Activated CD4-positive, alpha-beta T cell treated with anti-CD3 and anti-CD28 coated beads for 48 hours (primary cell): ENCODE measurements around the gene TRAPPC3.
"Not testable (repeated sequence)": the region's sequence is repeated elsewhere in the genome, so short reads cannot be mapped to it uniquely, and the experiment has no call there.

Experiments
- DNase-seq: peaks from one replicate; pipeline ENCODE4 v3.0.0-alpha.2; 2020

Gene TRAPPC3

DNA sequence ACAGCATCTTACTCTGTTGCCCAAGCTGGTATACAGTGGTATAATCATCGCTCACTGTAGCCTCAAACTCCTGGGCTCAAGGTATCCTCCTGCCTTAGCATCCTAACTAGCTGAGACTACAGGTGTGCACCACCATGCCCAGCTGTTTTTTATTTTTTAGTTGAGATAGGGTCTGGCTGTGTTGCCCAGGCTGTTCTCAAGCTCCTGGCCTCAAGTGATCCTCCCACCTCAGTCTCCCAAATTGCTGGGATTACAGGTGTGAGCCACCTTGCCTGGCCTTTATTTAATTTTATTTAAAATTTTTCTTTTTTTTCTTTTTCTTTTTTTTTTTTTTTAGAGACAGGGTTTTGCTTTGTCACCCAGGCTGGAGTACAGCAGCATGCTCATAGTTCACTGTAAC is 15.9 kb upstream of the TRAPPC3 start:
- no peak for DNase-seq

DNA sequence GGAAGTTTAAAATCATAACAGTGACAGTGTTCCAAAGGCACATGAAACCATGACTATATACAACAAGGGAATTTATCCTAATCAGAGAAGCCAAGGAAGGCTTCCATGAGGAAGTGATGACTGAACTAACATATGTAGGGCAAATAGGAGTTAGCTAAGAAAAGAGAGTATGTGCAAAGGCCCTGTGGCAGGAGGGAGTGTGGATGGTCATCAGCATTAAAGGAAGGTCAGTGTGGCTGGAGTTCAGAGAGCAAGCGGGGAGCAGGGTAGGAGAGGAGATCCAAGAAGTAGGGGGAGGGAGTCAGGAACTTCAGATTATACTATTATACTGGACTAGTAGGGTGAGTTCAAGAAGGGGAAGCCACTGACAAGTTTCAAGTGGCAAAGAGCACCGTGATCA is 15.1 kb upstream of the TRAPPC3 start:
- DNase-seq = no peak

DNA sequence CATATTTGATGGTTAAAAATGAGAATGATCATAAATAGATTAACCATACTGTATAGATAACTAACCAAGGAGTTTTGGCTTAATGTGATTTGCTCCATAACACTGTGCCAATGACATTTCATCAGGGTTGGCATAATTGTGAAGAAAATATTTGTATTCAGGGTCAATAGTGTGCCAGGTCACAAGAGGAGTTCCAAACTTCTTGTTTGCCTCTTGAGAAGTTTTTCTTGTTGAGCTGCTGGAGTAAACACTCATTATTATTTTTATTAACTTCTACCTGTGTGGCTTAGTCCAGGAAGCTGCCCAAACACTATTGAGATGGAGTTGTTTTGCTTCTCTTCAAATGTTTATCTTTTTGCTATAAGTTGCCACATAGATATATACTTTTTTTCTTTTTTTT is 14.1 kb upstream of the TRAPPC3 start:
- DNase-seq = no peak

DNA sequence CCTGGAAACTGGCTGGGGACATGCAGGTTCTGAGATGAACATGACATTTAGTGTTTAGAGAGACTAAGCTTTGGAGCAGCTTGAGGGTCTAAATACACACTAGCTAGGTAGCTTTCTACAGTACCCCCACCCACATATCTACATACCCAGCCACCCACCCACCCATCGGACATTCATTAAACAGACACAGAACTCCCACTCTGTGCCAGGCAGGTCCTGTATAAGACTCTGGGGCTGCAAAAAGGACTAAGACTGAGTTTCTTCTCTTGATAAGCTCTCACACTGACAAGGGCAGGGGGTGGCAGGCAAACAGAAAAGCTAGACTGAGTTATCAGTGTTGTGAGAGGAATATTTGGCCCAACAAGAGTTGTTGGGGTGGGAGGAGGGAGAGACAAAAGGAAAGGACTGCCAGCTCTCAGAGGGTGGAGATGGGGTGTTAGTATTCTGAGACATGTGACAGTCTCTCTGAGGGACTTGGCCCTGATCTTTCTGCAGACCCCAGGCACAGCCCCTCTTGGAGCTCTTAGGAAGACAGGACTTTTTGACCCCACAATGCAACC is 13.5 kb upstream of the TRAPPC3 start:
- no peak for DNase-seq

DNA sequence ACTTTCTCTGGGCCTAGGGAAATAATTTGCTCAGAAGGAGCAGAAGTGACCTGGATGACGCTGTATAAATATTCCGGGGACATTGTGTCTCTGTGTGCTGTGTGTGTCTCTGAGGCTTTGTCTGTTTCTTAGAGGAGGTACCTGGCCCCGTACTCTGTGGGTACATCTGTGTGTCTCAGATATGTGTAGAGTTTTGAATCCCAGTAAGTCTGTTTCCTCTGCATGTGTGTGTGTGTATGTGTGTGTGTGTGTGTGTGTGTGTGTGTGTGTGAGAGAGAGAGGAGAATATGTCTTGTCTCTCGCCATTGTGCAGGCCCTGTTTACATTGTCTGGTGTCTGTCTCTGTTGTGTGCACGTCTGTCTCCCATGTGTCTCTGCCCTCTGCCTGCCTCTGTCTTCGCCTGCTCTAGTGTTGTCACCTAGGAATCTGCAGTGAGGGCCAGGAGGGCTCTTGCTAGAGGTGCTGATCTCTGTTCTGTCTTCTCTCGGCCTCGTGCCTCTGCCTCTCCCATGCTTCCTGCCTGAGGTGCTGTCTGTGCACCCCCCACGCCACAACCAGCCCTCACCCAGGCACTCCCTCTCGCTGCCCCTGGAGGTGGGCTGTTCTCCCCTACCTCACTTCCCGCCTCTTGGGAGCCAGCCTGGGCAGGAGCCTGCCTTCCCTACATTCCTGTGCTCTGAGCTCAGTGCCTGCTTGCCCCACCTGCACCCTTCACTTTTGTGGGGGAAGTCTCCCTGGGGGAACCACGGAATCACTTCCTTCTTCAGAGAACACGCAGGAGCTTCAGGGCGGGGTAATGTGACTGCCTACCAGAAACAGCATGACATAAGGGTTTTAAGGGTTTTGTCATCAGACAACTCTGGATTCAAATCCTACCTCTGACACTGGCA is 12.6 kb upstream of the TRAPPC3 start:
- DNase-seq = peak; percentile 56

DNA sequence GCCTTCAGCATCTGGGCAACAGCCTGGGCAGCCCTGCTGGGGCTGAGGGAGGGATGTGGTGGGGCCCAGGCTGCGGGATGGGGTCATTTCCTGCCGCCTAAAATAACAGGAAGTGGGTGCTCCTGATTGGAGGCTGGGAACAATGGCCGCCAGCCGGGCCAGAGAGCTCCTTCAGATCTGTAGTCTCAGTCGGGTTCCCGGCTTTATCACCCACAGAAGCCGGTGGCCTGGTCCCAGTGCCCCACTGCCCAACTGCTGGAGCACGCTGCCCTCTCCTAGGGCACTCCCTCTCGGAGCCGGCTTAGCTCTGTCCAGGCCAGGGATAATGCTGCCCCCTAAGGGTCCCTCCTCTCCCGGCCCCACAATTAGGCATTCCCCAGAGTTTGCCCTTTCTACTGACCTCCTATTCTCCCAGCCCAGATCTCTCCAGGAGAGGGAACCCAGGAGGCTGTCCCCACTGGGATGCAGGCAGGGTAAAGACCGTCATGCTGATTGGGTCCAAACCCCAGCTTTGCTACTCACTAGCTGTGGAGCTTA is 11.7 kb upstream of the TRAPPC3 start:
- peak; percentile 86 for DNase-seq

DNA sequence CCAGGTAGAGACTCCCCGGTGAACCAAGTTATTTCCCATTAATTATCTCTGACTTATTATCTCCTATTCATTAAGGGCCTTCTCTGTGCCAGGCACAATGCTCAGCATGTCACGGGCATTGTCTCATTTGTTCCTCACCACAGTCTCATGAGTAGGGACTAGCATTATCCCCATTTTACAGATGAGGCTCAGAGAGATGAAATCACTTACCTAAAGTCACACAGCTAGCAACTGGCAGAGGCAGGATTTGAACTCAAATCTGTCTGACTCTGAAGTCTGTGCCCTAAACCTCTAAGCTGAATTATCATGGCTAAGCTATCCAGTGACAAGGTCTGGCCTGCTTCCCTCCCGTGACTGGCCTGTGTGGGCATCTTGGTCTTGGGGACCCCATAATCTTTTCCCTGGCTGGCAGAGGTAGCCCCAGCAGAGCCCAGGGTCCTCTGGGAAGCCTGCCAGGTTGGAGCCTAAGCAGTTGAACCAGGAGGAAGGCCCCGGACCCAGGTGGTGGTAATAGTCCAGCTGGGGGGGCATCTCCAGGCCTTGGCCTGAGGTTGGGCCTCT is 11.2 kb upstream of the TRAPPC3 start:
- DNase-seq = no peak

DNA sequence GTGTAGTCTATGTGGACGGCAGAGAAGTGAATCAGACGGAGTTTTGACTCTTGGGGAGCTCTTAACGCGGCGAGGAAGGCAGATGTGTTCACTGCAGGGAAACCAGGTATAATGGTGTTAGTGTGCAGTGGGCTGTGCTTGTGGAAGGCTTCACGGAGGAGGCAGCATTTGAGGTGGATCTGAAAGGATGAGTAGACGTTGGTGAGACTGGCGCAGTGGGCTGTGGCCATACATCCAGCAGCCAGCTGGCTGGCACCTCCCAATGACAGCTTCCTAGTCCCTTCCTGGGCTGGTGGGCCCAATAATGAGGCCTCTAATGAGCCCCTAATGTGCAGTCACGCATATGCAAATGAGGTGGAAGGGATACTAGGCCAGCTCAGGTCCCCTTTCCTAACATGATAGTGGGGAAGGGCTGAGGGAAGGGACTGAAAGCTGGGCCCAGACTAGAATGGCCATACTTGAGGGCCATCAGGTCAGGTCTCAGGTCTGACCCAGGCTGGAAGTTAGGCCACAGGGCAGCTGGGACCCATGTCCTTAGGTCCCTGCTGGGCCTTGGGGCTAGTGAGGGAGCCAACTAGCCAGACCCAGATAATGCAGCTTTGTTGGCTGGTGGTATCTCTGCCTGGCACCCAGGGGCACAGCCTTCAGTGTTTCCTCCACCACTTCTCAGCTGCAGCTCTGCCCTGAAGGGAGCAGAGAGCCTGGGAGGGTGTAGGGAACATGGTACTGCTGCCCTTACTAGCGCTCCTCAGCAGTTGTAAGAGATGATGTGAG is 10.5 kb upstream of the TRAPPC3 start:
- DNase-seq = peak; percentile 30

DNA sequence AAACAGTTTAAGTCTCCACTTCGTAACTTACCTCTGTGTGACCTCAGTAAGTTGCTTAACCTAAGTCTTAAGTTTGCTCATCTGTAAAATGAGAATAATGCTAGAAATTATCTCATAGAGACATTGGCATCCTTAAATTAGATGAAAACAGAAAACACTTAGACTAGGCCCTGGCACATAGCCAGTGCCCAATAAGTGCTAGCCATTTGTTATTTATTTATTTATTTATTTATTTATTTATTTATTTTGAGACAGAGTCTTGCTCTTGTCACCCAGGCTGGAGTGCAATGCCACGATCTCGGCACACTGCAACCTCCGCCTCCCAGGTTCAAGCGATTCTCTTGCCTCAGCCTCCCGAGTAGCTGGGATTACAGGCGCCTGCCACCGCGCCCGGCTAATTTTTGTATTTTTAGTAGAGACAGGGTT is 9.6 kb upstream of the TRAPPC3 start:
- not testable (repeated sequence) for DNase-seq

DNA sequence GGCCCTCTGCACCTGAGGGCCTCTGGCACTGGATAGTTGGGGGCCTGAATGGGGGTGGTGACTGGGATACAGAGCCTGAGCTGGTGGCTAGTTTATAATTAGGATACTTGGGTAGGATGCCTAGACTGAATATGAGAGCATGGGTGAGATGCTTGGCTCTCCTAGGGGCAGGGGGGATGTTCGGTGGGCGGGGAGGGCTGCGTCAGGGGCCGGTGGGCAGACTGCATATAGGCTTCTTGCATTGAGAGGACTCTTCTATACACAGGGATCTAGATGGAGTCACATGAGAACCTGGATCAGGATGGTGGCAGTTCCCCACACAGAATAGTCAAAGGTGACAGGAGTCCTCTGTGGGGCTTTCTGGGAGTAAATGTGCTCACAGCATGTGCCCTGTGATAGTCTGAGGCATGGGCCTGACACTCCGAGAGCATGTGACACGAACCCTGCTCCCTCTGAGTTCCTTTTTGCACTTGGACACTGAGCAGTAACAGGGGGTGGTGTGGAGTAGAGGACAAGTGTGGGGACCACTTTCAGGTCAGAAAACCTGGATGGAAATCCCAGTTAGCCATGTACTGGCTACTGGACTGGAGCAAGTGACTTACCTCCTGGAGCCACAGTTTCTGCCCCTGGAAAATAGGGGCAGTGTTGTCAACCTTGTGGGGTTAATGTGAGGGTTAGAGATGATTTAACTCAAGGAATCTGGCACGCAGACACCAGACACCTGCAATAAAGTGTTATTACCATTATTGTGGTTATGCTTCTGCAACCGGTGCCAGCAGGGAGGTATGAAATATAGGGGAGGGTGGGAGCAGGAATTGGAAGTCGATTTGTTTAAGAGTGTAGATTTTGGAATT is 8.9 kb upstream of the TRAPPC3 start:
- peak; percentile 27 for DNase-seq

DNA sequence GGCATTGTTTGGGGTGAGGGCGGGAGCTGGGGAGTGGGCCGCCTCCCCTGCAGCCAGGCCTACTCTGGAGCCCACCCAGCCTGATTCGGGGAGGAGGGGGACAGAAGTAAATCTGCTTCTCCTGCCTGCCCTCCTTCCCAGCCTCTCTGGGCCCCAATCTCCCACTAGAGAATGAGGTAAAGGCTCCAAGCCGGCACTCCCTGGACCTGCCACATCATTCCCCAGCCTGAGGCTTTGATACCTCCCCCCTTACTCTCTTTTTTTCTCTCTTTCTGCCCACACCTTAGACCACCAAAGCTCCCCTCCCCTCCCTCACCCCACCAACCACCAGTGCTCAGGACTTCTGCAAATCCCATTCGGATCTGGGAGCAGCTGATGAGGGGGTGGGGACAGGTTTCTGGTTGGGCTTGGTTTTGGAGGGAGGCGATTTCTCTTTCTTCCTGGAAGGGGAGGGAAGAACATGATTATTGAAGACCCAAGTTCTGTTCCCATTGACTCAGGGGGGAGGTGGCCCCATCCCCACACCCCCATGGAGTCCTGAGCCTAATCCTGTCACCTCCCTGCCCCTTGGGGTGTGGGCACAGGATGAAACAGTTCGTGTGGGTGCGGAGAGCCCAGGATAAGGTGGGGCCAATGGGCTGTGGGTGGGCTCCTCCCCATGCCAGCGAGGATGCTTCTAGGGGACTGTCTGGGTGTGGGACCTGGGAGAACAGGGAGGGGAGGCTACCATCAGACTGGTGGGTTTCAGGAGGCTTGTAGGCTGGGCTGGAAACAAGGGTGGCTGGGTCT is 8.0 kb upstream of the TRAPPC3 start:
- peak; percentile 14 for DNase-seq

DNA sequence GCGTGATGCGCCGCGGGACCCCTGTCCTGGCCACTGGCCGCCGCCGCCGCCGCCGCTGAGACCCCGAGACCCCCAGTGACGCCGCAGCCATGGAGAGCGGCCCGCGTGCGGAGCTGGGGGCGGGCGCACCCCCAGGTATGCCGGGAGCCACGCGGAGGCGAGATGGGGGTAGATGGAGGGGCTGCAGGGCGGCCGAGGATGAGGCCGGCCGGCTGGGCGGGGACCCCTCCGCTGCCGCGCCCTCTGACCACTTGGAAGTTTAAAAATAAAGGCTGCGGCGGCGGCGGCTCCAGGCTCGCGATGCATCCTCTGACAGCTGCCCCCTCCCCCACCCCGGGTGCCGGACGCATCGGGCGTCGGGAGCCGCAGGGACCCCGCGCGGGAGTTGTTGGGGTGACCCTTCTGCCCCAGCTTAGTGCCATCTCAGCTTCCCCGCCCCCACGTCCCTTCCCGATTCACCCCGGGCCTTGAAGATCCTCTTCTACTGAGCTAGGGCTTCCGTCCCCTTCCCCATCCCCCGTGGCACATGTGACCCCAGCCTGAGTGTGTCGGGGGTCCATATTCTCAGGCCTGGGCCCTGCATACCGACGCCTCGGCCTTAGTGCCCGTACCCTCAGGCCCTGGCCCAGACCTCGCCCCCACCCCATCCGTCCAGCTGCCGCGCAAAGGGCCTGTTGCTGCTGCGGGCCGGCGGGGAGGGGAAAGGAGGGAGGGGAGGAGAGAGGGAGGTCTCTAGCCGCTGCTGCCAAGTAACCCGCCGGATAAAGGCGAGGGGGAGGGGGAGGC is 7.2 kb upstream of the TRAPPC3 start:
- peak; percentile 74 for DNase-seq

DNA sequence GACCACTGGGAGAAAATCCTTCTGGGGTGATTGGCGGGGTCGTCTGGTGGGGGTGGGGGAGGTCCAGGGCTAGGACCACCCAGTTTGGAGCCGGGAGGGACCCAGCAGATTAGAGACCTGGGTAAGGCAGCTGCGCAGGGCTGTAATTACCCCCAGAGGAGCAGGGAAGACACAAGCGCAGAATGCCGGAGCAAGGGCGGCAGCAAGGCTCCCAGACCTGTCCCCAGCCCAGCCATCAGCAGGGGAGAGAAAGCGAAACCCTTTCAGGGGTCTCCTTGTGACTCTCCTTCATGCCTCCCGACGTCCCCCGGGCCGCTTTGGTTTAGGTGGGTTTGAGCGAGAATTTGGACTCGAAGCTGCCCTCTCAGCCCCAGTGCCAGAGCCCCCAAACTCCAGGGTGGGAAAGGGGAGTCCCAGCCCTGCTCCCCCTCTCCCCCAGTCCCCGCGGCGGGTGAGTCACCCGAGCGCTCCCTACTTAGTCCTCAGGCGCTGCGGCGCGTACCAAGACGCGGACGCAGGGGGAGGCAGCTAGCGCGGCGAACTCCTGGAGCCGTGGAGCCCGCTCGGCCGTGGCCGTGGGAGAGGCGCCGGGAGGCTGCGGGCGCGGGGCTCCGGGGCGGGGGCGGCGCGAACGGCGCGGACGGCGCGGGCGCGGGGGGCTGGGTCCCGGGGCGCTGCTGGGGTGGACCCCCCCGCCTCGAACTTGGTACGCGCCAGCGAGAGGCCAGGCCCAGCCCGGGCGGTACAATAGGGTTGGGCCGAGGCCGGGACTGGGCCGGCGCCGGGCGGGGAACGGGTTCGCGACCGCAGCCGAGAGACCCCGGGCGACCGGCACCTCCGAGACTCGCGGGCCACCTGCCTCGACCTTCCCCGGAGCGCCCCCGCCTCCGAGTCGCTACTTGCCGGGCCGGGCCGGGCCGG is 6.4 kb upstream of the TRAPPC3 start, which contains the start of gene MAP7D1:
MAP7D1 (plus strand) TSS at position 753 of the 921 bp plus-strand sequence. CDS start 258 bp downstream, outside the sequence.
- DNase-seq = peak; percentile 89

DNA sequence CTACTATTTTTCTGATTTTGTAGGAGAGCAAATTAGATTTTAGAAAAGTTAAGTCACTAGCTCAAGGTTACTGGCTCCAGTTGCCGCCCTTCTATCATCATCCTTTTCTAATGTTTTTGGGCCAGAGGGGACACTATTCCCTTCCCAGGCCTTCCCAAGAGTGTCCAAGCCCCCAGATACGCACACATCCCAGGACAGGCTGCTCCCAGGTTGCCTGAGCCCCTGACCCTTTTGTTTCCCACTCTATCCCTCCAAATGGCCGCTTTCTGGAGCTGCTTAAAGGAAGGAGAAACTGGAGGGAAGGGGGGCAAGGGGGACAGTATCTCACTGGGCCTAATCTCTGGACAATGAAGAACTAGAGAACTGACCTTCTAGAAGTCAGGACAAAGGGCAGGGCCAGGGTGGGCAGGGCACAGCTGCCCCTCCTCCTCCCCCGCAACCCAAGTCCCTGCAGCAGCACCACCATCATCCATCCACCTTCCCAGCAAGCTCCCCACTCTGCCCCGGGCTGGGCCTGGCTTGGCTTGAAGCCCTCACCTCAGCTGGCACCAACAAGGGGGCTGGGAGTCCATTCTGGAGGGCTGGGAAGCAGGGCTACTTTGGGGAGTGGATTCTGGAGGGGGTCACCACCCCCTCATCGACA is 5.6 kb upstream of the TRAPPC3 start:
- no peak for DNase-seq

DNA sequence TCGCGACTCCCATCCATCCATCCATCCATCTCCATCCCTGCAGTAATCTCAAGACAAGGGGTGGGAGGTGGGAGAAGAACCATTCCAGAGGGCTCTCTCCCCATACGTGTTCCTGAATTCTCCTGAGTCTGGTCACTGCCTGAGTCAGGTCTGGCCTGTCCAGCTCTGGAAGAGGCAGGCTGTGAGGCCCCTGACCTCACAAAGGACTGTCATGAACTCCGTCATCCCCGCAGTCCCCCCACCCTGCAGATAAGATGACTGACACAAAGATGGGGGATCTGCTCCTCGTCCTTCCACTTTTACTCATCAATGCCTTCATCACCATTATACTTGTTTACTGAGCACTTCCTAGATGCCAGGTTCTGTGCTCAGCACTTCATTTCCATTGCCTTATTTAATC is 5.0 kb upstream of the TRAPPC3 start:
- no peak for DNase-seq

DNA sequence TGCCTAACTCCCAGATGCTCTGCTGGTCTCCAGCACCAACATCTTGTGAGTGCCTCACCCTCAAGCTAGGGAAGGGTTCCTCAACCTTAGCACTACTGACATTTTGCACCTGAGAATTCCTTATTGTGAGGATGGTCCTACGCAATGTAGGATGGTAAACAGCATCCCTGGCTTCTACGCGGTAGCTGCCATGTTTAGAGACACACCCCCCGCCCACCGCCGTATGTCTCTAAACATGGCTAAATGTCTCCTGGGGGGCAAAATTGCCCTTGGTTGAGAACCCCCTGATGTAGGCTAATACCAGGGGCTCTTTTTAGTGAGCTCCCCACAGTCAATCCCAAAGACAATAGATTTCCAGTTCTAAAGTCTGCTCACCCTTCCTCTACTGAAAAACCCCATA is 4.2 kb upstream of the TRAPPC3 start:
- no peak for DNase-seq

DNA sequence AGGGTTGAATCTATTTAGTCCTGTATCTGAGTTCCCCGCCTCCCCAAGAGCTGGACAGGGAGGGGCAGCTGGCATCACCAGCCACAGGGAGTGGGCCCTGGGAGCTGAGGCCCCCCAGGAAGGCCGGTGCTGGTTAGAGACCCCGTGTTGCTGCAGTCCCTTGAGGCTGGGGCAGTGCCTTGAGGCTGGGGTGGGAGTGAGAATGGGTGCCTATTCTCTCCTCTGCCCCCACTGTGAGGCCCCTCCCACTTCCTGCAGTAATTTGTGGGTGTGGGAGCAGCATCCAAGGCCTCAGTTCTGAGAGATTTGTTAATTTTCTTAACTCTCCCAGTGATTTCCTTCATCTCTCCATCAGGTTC is 2.5 kb upstream of the TRAPPC3 start:
- DNase-seq = peak; percentile 61

DNA sequence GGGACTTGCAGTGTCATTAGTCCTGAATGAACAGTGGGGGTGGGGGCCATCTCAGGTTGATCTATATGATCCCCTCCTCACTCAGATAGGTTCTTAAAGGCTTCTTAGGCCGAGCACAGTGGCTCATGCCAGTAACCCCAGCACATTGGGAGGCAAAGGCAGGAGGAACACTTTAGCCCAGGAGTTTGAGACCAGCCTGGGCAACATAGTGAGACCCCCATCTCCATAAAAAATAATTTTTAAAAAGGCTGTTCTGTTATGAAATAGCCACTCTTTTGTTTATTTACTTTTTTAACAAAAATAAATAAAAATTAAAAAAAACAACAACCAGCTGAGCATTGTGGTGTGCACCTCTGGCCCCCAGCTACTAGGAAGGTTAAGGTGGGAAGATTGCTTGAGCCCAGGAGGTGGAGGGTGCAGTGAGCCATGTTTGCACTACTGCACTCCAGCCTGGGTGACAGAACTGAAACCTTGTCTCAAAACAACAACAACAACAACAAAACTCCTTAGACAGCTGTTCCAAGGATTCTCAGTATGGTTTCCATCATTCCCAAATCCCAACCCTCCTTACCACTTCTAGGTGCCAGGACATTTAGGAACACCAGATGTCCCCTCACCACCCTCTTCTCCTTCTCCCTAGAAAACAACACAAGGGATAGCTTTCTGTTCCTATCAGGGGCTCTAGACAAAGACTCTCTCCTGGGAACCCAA is 2.0 kb upstream of the TRAPPC3 start:
- no peak for DNase-seq
